Measurements from ENCODE around the gene UBL7.

GRCh38 chr15:74422652-74423430 lies 38.1 kb downstream of the UBL7 start:
- TF ChIP-seq CBX5 (IDR thresholded peaks at IDR 0.05; ENCODE audit: low read depth), result no peak
- no peak for TF ChIP-seq RBBP5 (conservative IDR thresholded peaks at IDR 0.05)
- TF ChIP-seq ATF7 (IDR thresholded peaks at IDR 0.05; ENCODE audit: low read depth), result 0 out of 2 replicates have a peak, but pooled peaks have one; percentile 21
- TF ChIP-seq CTCF (IDR thresholded peaks at IDR 0.05 in 2 of 3, conservative IDR thresholded peaks at IDR 0.05 in 1 of 3; ENCODE audit: control insufficient read depth in 2 of 3, extremely low read depth in 1 of 3, insufficient read depth in 1 of 3, low read depth in 3 of 3, low read length in 3 of 3), result no peak; a peak in 1 of 6 replicates
- TF ChIP-seq EGR1 (IDR thresholded peaks at IDR 0.05; ENCODE audit: borderline replicate concordance in 1 of 2, low read depth in 2 of 2, low read length in 2 of 2), result no peak
- TF ChIP-seq FOXK2 (IDR thresholded peaks at IDR 0.05), result no peak
- TF ChIP-seq CEBPZ (IDR thresholded peaks at IDR 0.05; ENCODE audit: low read depth, low read length), result no peak
- no peak for TF ChIP-seq PRDM15 (CRISPR knock-in tag; IDR thresholded peaks at IDR 0.05)
- TF ChIP-seq CBFB (IDR thresholded peaks at IDR 0.05; ENCODE audit: low read depth), result no peak
- TF ChIP-seq POLR2A (IDR thresholded peaks at IDR 0.05; ENCODE audit: low read depth, low read length), result peak; percentile 48
- TF ChIP-seq EP300 (IDR thresholded peaks at IDR 0.05; ENCODE audit: borderline replicate concordance in 1 of 2, control insufficient read depth in 1 of 2, low read depth in 2 of 2, low read length in 2 of 2), result no peak

All from GM12878 (cell line).